H1 (cell line): ENCODE data around the gene MSI1. TPM values are rescaled to one million over a fixed set of nuclear protein-coding genes. Genes with fewer than 3 reads are reported as not detected.

Experiments
- E2F6 ChIP-seq: IDR thresholded peaks from 2 replicates; pipeline ENCODE4 v1.6.1; 2012; ENCODE audit warnings: inconsistent platforms
- RNF2 ChIP-seq: fragments of 200-900, 300-1000 bp; sonication (generic); IDR thresholded peaks from 2 replicates; pipeline ENCODE4 v1.7.1; 2016; ENCODE audit warnings: borderline replicate concordance, low read depth, mild to moderate bottlenecking, antibody characterized with exemption, low read length; ENCODE audit not compliant: poor library complexity, severe bottlenecking; ENCODE audit errors: missing control alignments
- RXRA ChIP-seq: IDR thresholded peaks from 2 replicates; pipeline ENCODE4 v1.6.1; 2011; ENCODE audit warnings: low read depth, mild to moderate bottlenecking, low read length, moderate library complexity; ENCODE audit not compliant: insufficient read depth
- TBP ChIP-seq: IDR thresholded peaks from 2 replicates; pipeline ENCODE4 v1.6.1; 2011; ENCODE audit warnings: low read depth, low read length, improper control_type of control experiment
- TCF12 ChIP-seq: IDR thresholded peaks from 2 replicates; pipeline ENCODE4 v1.6.1; 2011; ENCODE audit warnings: low read depth, mild to moderate bottlenecking, low read length
- polyA plus RNA-seq, 7 experiments: library from polyadenylated mRNA; depleted of rRNA in 3 of 7; stranded (reverse) in 5 of 7; unstranded in 2 of 7; fragments of >200 nt in 5 of 7; fragments of 200-250 nt in 2 of 7; gene quantifications; 1 replicate in 5 of 7; 2 replicates in 1 of 7; 4 replicates in 1 of 7; pipeline versions ENCODE4 v1.2.1 to v1.2.3, GENCODE V29; 2011 to 2013; ENCODE audit warnings: missing spikeins in 2 of 7, mixed read lengths in 2 of 7
- total RNA-seq: library from RNA; stranded (reverse); fragmentation: NEBNext Ultra II Directional; extraction: Animal tissue kit (Norgen Biotek cat#: 25700); gene quantifications from 2 replicates; pipeline ENCODE4 v1.2.1, GENCODE V29; 2021

The MSI1 gene
- total and polyA plus RNA-seq, 2 of the 8 experiments (the other 6 are each of a cell fraction or from before 2014, with no cell fraction given), result 13.5 to 51.9 TPM

- TF ChIP-seq RXRA (no peak), TCF12 (no peak), RNF2 (no peak), TBP (no peak), E2F6 (no peak)
Measured at GRCh38 chr12:120357104-120357503, 11.9 kb downstream of the MSI1 start (continued).
